Heart left ventricle (tissue), 16 donors: ENCODE measurements around the gene SNRNP70. TPM values are rescaled to one million over a fixed set of nuclear protein-coding genes. Genes with fewer than 3 reads are reported as not detected.

Experiments used
- ATAC-seq, 4 donors: fragments of 200-7000 bp; cut with Tn5 transposase; one replicate each; pipeline ENCODE4 v1.9.1; 2020 to 2022; ENCODE audit warnings: moderate library complexity in 4 of 4, mild to moderate bottlenecking in 3 of 4, moderate number of reproducible peaks in 1 of 4
- DNase-seq, 5 donors: peaks; one replicate each; pipeline ENCODE4 v3.0.0-alpha.2; 2020
- H3K27ac ChIP-seq, 12 donors: fragments of 200-600 bp; sonication (generic) in 4 of 12; one replicate each; pipeline versions ENCODE4 v1.5.0 to v1.8.0; 2016 to 2022; ENCODE audit warnings: mild to moderate bottlenecking in 2 of 12
- H3K27me3 ChIP-seq, 9 donors: fragments of 200-600 bp; sonication (generic) in 2 of 9; one replicate each; pipeline versions ENCODE4 v1.5.1 to v1.8.0; 2016 to 2022; ENCODE audit warnings: mild to moderate bottlenecking in 3 of 9
- H3K36me3 ChIP-seq, 9 donors: fragments of 200-600 bp; sonication (generic) in 2 of 9; one replicate each; pipeline versions ENCODE4 v1.5.0 to v1.8.0; 2018 to 2022; ENCODE audit warnings: mild to moderate bottlenecking in 2 of 9
- H3K4me1 ChIP-seq, 12 donors: fragments of 200-600 bp; sonication (generic) in 4 of 12; one replicate each; pipeline versions ENCODE4 v1.5.0 to v1.8.0; 2016 to 2022; ENCODE audit warnings: mild to moderate bottlenecking in 3 of 12
- H3K4me3 ChIP-seq, 12 donors: fragments of 200-600 bp; sonication (generic) in 4 of 12; one replicate each; pipeline versions ENCODE4 v1.5.0 to v1.8.0; 2017 to 2022; ENCODE audit warnings: mild to moderate bottlenecking in 9 of 12, moderate library complexity in 4 of 12
- H3K9me3 ChIP-seq, 12 donors: fragments of 200-600 bp; sonication (generic) in 4 of 12; one replicate each; pipeline versions ENCODE4 v1.5.0 to v1.8.0; 2016 to 2022; ENCODE audit warnings: mild to moderate bottlenecking in 1 of 12
- POLR2A ChIP-seq, 2 donors: fragments of 450-650 bp; IDR thresholded peaks; one replicate each; pipeline ENCODE4 v1.6.1; 2017; ENCODE audit warnings: antibody characterized with exemption in 2 of 2, mild to moderate bottlenecking in 2 of 2, moderate library complexity in 2 of 2
- WGBS, 4 donors: extraction: QIAGEN DNeasy Blood & Tissue Kit in 2 of 4; methylation state at CpG; one replicate each; pipeline versions ENCODE4 v1.1.5 to v1.1.7; 2013 to 2018; 5-methylcytosine and 5-hydroxymethylcytosine counted together
- intact Hi-C, 10 donors: fragments of 100-400 bp; cut with DNase I; formaldehyde crosslinking; loops; one replicate each; pipeline versions ENCODE4 v1.11.1 to v1.14.2; 2022
- polyA plus RNA-seq, 2 donors: library from polyadenylated mRNA; stranded (reverse); fragments of 200-250 nt; gene quantifications; one replicate each; pipeline ENCODE4 v1.2.3, GENCODE V29; 2013
- total RNA-seq, 9 donors: library from RNA; depleted of rRNA in 2 of 9; stranded (reverse); fragments of >200 nt in 2 of 9; fragmentation: NEBNext Ultra II Directional in 3 of 9; extraction: Animal tissue kit (Norgen Biotek cat#: 25700) in 3 of 9; gene quantifications; one replicate each; pipeline versions ENCODE4 v1.1.0 to v1.2.4, GENCODE V29; 2016 to 2023
- TF ChIP-seq, protein P1 (sequence below), 12 donors: fragments of 200-600 bp; sonication (generic) in 4 of 12; IDR thresholded peaks; one replicate each; pipeline versions ENCODE4 v1.5.0 to v1.8.0; 2018 to 2022; ENCODE audit warnings: antibody characterized with exemption in 12 of 12, mild to moderate bottlenecking in 5 of 12
- donor health status: ischemic (EF 13 %, LVEDD 7.1; RV severe dilation, severe dysfunction).
- donor health status: healthy with polysubstance abuse.
- donor health status: DM: no; HTN: yes; CAD: no.
- donor health status: DM: no; HTN: no; CAD: no.
- donor health status: ischemic (EF 25% LVEDD 6.9; RV normal size, moderate dysfunction).
- donor health status: ischemic (EF 25% LVEDD 5.7; RV mildly dilated, moderate dysfunction).
- donor health status: healthy.
- donor health status: DM: yes; HTN: yes; CAD: no.
- donor health status: ischemic (EF 35%, LVEDD 5.7; RV mildly dilated, moderate dysfunction).
- donor health status: nonischemic (EF 11% LVEDD 7.7; RV severe dilation, severe dysfunction).
- donor health status: DM: yes; HTN: yes; CAD: no.
- donor health status: PGD.
- donor health status: ischemic (EF 29% LVEDD 5.4; RV normal size, mild dysfunction).
- donor health status: nonischemic (EF 23%, LVEDD 6.1; RV moderate dilation, normal function).

Gene SNRNP70
- total and polyA plus RNA-seq, 11 donors: 61.6 to 163 (median 96.6) TPM

- intact Hi-C loops: loop anchor here in 6 of 10 donors (2.0 to 5.0 kb wide), 3 partner anchors 18 to 38 kb away; no protein-coding TSS in a partner anchor
- H3K4me1 ChIP-seq: peaks cover 5 to 64% (median 37%) of the 10 kb centered on the region in 12 donors
- peak in 1 of 2 donors; percentile 30 for TF ChIP-seq POLR2A (IDR thresholded peaks at IDR 0.05)
- TF ChIP-seq, protein P1, sequence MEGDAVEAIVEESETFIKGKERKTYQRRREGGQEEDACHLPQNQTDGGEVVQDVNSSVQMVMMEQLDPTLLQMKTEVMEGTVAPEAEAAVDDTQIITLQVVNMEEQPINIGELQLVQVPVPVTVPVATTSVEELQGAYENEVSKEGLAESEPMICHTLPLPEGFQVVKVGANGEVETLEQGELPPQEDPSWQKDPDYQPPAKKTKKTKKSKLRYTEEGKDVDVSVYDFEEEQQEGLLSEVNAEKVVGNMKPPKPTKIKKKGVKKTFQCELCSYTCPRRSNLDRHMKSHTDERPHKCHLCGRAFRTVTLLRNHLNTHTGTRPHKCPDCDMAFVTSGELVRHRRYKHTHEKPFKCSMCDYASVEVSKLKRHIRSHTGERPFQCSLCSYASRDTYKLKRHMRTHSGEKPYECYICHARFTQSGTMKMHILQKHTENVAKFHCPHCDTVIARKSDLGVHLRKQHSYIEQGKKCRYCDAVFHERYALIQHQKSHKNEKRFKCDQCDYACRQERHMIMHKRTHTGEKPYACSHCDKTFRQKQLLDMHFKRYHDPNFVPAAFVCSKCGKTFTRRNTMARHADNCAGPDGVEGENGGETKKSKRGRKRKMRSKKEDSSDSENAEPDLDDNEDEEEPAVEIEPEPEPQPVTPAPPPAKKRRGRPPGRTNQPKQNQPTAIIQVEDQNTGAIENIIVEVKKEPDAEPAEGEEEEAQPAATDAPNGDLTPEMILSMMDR (IDR thresholded peaks at IDR 0.05): no peak
- no peaks in the 10 kb centered on the region for H3K9me3 ChIP-seq
- WGBS, 4 donors: 9 to 18% (median 11%) methylated on average over 42 to 68 of the region's 68 CpGs
- DNase-seq (peak; percentile 74 to 86 (median 79)), ATAC-seq (peak in 3 of 4 donors; percentile 21 to 35 (median 34))
- H3K4me3 ChIP-seq: peak overlapping the region; percentile 61 to 93 (median 83)
- peaks cover 0 to 1% (median 0%) of the 10 kb centered on the region in 9 donors for H3K27me3 ChIP-seq
- H3K27ac ChIP-seq: peak overlapping the region; percentile 48 to 91 (median 85)
- no peaks in the 10 kb centered on the region for H3K36me3 ChIP-seq
These were observed 29.5 kb downstream of the SNRNP70 start for GRCh38 chr19:49114630-49115363.

DNA sequence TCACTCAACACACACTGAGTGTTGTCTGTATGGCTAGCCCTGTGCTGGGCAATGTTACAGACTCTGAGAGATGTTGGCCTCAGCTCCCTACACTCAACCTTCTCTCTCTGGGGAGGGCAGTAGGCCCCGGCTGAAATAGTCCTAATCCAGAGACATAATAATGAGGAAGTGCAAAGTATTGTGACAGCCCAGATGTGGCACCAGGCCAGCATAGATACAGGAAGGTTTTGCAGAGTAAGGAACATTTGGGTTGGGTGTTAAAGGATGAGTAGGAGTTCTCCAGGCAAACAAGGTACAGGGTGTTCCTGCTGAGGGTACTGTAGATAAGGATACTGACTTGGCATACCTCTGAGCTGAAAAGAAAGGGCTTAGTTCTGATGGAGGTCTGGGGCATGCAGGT lies 31.3 kb downstream of the SNRNP70 start:
- peaks cover 5 to 59% (median 34%) of the 10 kb centered on the region in 12 donors for H3K4me1 ChIP-seq
- no peak overlapping the region for H3K27ac ChIP-seq
- H3K36me3 ChIP-seq: no peaks in the 10 kb centered on the region
- H3K9me3 ChIP-seq: no peaks in the 10 kb centered on the region
- DNase-seq (peak in 1 of 5 donors; percentile 65), ATAC-seq (no peak)
- H3K4me3 ChIP-seq: no peak overlapping the region
- 34 to 70% (median 50%) methylated on average over 1 of the region's 1 CpG for WGBS, 4 donors
- intact Hi-C loops: loop anchor here in 1 of 10 donors (5.0 kb wide), 1 partner anchor 36 kb away; no protein-coding TSS in a partner anchor
- peaks cover 0 to 13% (median 0%) of the 10 kb centered on the region in 9 donors for H3K27me3 ChIP-seq
- no peak for TF ChIP-seq POLR2A (IDR thresholded peaks at IDR 0.05)
- TF ChIP-seq, protein P1 (IDR thresholded peaks at IDR 0.05): no peak

DNA sequence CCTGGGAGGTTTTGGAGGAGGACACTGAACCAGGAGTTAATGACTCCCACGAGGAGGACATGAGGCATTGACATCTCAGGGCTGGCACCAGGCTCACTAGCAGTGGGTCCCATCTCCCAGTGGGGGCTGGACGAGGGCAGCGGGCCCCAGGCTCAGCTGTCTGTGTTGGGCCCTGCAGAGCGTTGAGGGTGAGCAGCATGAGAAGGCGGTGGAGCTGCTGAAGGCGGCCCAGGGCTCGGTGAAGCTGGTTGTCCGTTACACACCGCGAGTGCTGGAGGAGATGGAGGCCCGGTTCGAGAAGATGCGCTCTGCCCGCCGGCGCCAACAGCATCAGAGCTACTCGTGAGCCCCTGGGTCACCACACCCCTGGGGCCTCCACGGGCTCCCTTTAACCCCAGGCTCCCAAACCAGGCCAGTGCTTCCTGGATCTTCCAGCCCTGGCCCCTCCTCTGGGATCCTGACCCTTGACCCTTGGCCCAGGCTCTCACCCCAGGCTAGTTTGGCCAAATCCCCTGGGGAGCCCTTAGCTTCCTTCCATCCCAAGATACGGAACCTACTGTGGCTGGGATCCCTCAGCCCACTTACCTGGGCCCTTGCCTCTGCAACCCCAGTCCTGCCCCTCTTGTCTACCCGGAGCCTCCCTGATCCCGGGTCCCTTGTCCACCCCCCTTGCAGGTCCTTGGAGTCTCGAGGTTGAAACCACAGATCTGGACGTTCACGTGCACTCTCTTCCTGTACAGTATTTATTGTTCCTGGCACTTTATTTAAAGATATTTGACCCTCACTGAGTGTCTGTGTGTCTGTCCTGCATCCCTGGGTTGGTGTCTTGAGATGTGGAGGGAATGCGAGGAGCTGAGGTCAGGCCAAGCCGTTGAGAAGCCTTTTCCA lies 32.7 kb downstream of the SNRNP70 start:
- Histone ChIP-seq H3K9me3 (no peaks in the 10 kb centered on the region), H3K4me3 (peak overlapping the region in 11 of 12 donors; percentile 52 to 79 (median 66)), H3K36me3 (no peaks in the 10 kb centered on the region), H3K27ac (peak overlapping the region; percentile 93 to 99 (median 98)), H3K4me1 (peaks cover 5 to 59% (median 34%) of the 10 kb centered on the region in 12 donors), H3K27me3 (peaks cover 0 to 13% (median 0%) of the 10 kb centered on the region in 9 donors)
- ATAC-seq (no peak), DNase-seq (peak in 4 of 5 donors; percentile 44 to 70 (median 60))
- intact Hi-C loops: loop anchor here in 4 of 10 donors (1.0 to 5.0 kb wide), 4 partner anchors 25 to 34 kb away; no protein-coding TSS in a partner anchor
- TF ChIP-seq, protein P1 (IDR thresholded peaks at IDR 0.05): no peak
- TF ChIP-seq POLR2A (IDR thresholded peaks at IDR 0.05): no peak
- WGBS, 4 donors: 60 to 71% (median 65%) methylated on average over 26 of the region's 26 CpGs
